A549 (cell line): ENCODE measurements around the gene ELAPOR2. TPM values are rescaled to one million over a fixed set of nuclear protein-coding genes. Genes with fewer than 3 reads are reported as not detected.
"Not testable (repeated sequence)": the region's sequence is repeated elsewhere in the genome, so short reads cannot be mapped to it uniquely, and the experiment has no call there.

Source experiments
- ATAC-seq, 2 experiments: fragments of 200-7000 bp in 1 of 2; fragments of >200 bp in 1 of 2; cut with Nextera tagmentation in 1 of 2; cut with Tn5 transposase in 1 of 2; 3 replicates each; pipeline versions ENCODE4 v1.8.0 to v1.9.1; 2018 to 2020; ENCODE audit warnings: mild to moderate bottlenecking in 1 of 2, moderate library complexity in 1 of 2
- CTCF ChIA-PET: fragments of 300-600 bp; sonication (Branson Sonifier 250); formaldehyde crosslinking; extraction: SDS; loops from one replicate; lab custom pipeline; 2021; ENCODE audit warnings: antibody characterized with exemption, inconsistent platforms; lab: Yijun Ruan, JAX
- POLR2A ChIA-PET: fragments of 350-600 bp; formaldehyde crosslinking; extraction: SDS; loops from one replicate; lab custom pipeline; 2021; ENCODE audit warnings: antibody characterized with exemption, inconsistent platforms; lab: Yijun Ruan, JAX
- DNase-seq, 2 experiments: peaks; one replicate each; pipeline versions ENCODE4 v3.0.0 to v3.0.0-alpha.2; 2011 to 2016; ENCODE audit warnings: low read depth in 1 of 2, low spot score in 1 of 2
- FAIRE-seq: peaks from 2 replicates; lab custom pipeline; 2011; peaks lifted over from hg19 to GRCh38; lab: Jason Lieb, UNC
- H3K27ac ChIP-seq, 2 experiments: fragments of >200 bp; sonication (Bioruptor Twin); formaldehyde crosslinking; 3 replicates each; pipeline ENCODE4 v1.5.1; 2016 to 2017
- H3K4me1 ChIP-seq: fragments of >200 bp; sonication (Bioruptor Twin); formaldehyde crosslinking; 3 replicates; pipeline ENCODE4 v1.6.1; 2016
- H3K4me2 ChIP-seq: fragments of >200 bp; sonication (Bioruptor Twin); formaldehyde crosslinking; 3 replicates; pipeline ENCODE4 v1.6.1; 2016
- H3K4me3 ChIP-seq: fragments of >200 bp; sonication (Bioruptor Twin); formaldehyde crosslinking; 3 replicates; pipeline ENCODE4 v1.5.1; 2016
- H3K9me3 ChIP-seq: fragments of >200 bp; sonication (Bioruptor Twin); formaldehyde crosslinking; 3 replicates; pipeline ENCODE4 v1.6.1; 2016
- CEBPB ChIP-seq, 2 experiments: fragments of >200 bp in 1 of 2; sonication (Bioruptor Twin) in 1 of 2; formaldehyde crosslinking in 1 of 2; IDR thresholded peaks; 2 replicates each; pipeline ENCODE4 v1.6.1; 2012 to 2016
- CHD2 ChIP-seq: fragments of 150-350 bp; IDR thresholded peaks from 2 replicates; pipeline ENCODE4 v1.6.1; 2014; ENCODE audit warnings: low read length; ENCODE audit not compliant: partially characterized antibody
- CHD4 ChIP-seq: fragments of 200-600 bp; sonication (generic); IDR thresholded peaks from 2 replicates; pipeline ENCODE4 v1.6.1; 2016; ENCODE audit warnings: antibody characterized with exemption, mild to moderate bottlenecking, borderline replicate concordance
- EHMT2 ChIP-seq: fragments of 200-600 bp; sonication (generic); IDR thresholded peaks from 2 replicates; pipeline ENCODE4 v1.6.1; 2016; ENCODE audit warnings: antibody characterized with exemption, low read depth, mild to moderate bottlenecking, moderate library complexity
- EP300 ChIP-seq, 2 experiments: fragments of >200 bp; sonication (Bioruptor Twin); formaldehyde crosslinking; IDR thresholded peaks; 2 replicates in 1 of 2; 3 replicates in 1 of 2; pipeline ENCODE4 v1.6.1; 2016 to 2017
- ESRRA ChIP-seq: fragments of 150-350 bp; IDR thresholded peaks from 2 replicates; pipeline ENCODE4 v1.6.1; 2014; ENCODE audit warnings: mild to moderate bottlenecking, low read length, borderline replicate concordance
- HES2 ChIP-seq: fragments of >200 bp; sonication (Bioruptor Twin); formaldehyde crosslinking; IDR thresholded peaks from 2 replicates; pipeline ENCODE4 v1.6.1; 2016
- HEYL ChIP-seq: fragments of 250-450 bp; sonication (Bioruptor Pico); IDR thresholded peaks from 2 replicates; pipeline ENCODE4 v1.8.0; 2021; ENCODE audit warnings: mild to moderate bottlenecking, moderate library complexity
- HMGXB4 ChIP-seq: fragments of 250-450 bp; sonication (Bioruptor Pico); IDR thresholded peaks from 2 replicates; pipeline ENCODE4 v1.5.0; 2021; ENCODE audit warnings: mild to moderate bottlenecking, moderate library complexity, borderline replicate concordance
- HOXB13 ChIP-seq: fragments of 250-450 bp; sonication (Bioruptor Pico); IDR thresholded peaks from 2 replicates; pipeline ENCODE4 v1.5.0; 2020; ENCODE audit warnings: low read depth, mild to moderate bottlenecking, moderate library complexity
- HOXB5 ChIP-seq: fragments of 250-450 bp; sonication (Bioruptor Pico); IDR thresholded peaks from 2 replicates; pipeline ENCODE4 v1.5.0; 2020; ENCODE audit warnings: mild to moderate bottlenecking, moderate library complexity
- JUN ChIP-seq, 2 experiments: fragments of >200 bp; sonication (Bioruptor Twin); formaldehyde crosslinking; IDR thresholded peaks; 2 replicates in 1 of 2; 3 replicates in 1 of 2; pipeline ENCODE4 v1.6.1; 2016 to 2017
- JUNB ChIP-seq: fragments of >200 bp; sonication (Bioruptor Twin); formaldehyde crosslinking; IDR thresholded peaks from 2 replicates; pipeline ENCODE4 v1.6.1; 2016
- KDM1A ChIP-seq: fragments of 200-600 bp; sonication (generic); IDR thresholded peaks from 2 replicates; pipeline ENCODE4 v1.6.1; 2016; ENCODE audit warnings: low read depth, mild to moderate bottlenecking
- KDM5A ChIP-seq: fragments of 200-600 bp; sonication (generic); IDR thresholded peaks from 2 replicates; pipeline ENCODE4 v1.6.1; 2016; ENCODE audit warnings: antibody characterized with exemption, mild to moderate bottlenecking
- MAX ChIP-seq: IDR thresholded peaks from 2 replicates; pipeline ENCODE4 v1.6.1; 2012
- NR3C1 ChIP-seq: fragments of >200 bp; sonication (Bioruptor Twin); formaldehyde crosslinking; IDR thresholded peaks from 3 replicates; pipeline ENCODE4 v1.6.1; 2017
- RARB ChIP-seq: fragments of 250-450 bp; sonication (Bioruptor Pico); IDR thresholded peaks from 2 replicates; pipeline ENCODE4 v1.8.0; 2021; ENCODE audit warnings: mild to moderate bottlenecking, moderate library complexity
- USF2 ChIP-seq: fragments of 450-650 bp; IDR thresholded peaks from 2 replicates; pipeline ENCODE4 v1.6.1; 2014; ENCODE audit warnings: antibody characterized with exemption
- WGBS: methylation state at CpG from one replicate; pipeline ENCODE4 v1.1.6; 2017; ENCODE audit errors: missing lambda C conversion rate; 5-methylcytosine and 5-hydroxymethylcytosine counted together
- polyA plus RNA-seq, 4 experiments: library from polyadenylated mRNA; depleted of rRNA in 3 of 4; stranded (reverse); fragments of >200 nt; fragmentation: RNase III in 1 of 4; extraction: RNeasy Plus Mini Kit Qiagen cat#74134 plus additional on column Dnase treatment in 1 of 4; gene quantifications; 2 replicates in 3 of 4; 3 replicates in 1 of 4; pipeline ENCODE4 v1.2.3, GENCODE V29; 2011 to 2017

Gene ELAPOR2
- polyA plus RNA-seq, 2 of the 4 experiments (the other 2 are of a cell fraction) = 0.19 TPM; not detected in 1

GRCh38 chr7:87039691-87040299 lies 19.7 kb downstream of the ELAPOR2 start:
- POLR2A ChIA-PET, DNase-seq, H3K27ac ChIP-seq, H3K4me2 ChIP-seq, FAIRE-seq, ATAC-seq, H3K4me3 ChIP-seq, H3K4me1 ChIP-seq, CTCF ChIA-PET, H3K9me3 ChIP-seq: not testable (repeated sequence)
- 43% methylated on average over 34 of the region's 34 CpGs for WGBS

- Histone ChIP-seq H3K4me1 (no peaks in the 10 kb centered on the region), H3K27ac (no peak overlapping the region), H3K4me3 (no peak overlapping the region), H3K9me3 (no peaks in the 10 kb centered on the region)
- CTCF ChIA-PET = no interaction called here
- no peak for DNase-seq
- ATAC-seq = no peak
- no peak for TF ChIP-seq HOXB5 (CRISPR knock-in tag)
- TF ChIP-seq HEYL (CRISPR knock-in tag) = no peak
- TF ChIP-seq USF2 = no peak
- no peak for TF ChIP-seq JUNB
- TF ChIP-seq EP300 (IDR thresholded peaks at IDR 0.05) = no peak
- TF ChIP-seq HES2 = no peak
- TF ChIP-seq NR3C1 = no peak
- no peak for TF ChIP-seq RARB
- TF ChIP-seq CHD4 = no peak
- TF ChIP-seq EHMT2 = no peak
- TF ChIP-seq JUN (IDR thresholded peaks at IDR 0.05) = no peak
- no peak for TF ChIP-seq CHD2
- no peak for TF ChIP-seq KDM5A
- no peak for TF ChIP-seq MAX
- TF ChIP-seq, all 56 proteins: peak for 0
- H3K4me2 ChIP-seq = no peak overlapping the region
- 16% methylated on average over 5 of the region's 5 CpGs for WGBS
- POLR2A ChIA-PET = no interaction called here
- FAIRE-seq = no peak
These were observed 20.3 kb downstream of the ELAPOR2 start for GRCh38 chr7:87038993-87039690.

- Histone ChIP-seq H3K4me1 (no peaks in the 10 kb centered on the region), H3K9me3 (no peaks in the 10 kb centered on the region), H3K4me2 (no peak overlapping the region), H3K4me3 (no peak overlapping the region), H3K27ac (no peak overlapping the region)
- ATAC-seq (no peak), DNase-seq (no peak), FAIRE-seq (no peak)
- CTCF ChIA-PET = no interaction called here
- TF ChIP-seq CHD2 (no peak), HOXB5 (CRISPR knock-in tag) (no peak), CEBPB (IDR thresholded peaks at IDR 0.05) (no peak), KDM1A (no peak), CHD4 (no peak), HOXB13 (CRISPR knock-in tag) (no peak), HMGXB4 (CRISPR knock-in tag) (no peak), ESRRA (no peak)
- POLR2A ChIA-PET = no interaction called here
- 0% methylated on average over 2 of the region's 2 CpGs for WGBS
These were observed 22.5 kb downstream of the ELAPOR2 start for GRCh38 chr7:87036985-87037384.
